HG02642 (cell line): Measurements from ENCODE around the gene CNBD2.
A peak's percentile ranks its signal among the peaks of the same experiment; 100 is the strongest.
"Not testable (repeated sequence)": the region's sequence is repeated elsewhere in the genome, so short reads cannot be mapped to it uniquely, and the experiment has no call there.

Source experiments
- ATAC-seq: cut with Tn5 transposase; IDR thresholded peaks from one replicate; pipeline ENCODE4 v1.9.1; 2021; ENCODE audit warnings: mild to moderate bottlenecking; ENCODE audit not compliant: unreplicated experiment, poor library complexity

The CNBD2 gene

DNA sequence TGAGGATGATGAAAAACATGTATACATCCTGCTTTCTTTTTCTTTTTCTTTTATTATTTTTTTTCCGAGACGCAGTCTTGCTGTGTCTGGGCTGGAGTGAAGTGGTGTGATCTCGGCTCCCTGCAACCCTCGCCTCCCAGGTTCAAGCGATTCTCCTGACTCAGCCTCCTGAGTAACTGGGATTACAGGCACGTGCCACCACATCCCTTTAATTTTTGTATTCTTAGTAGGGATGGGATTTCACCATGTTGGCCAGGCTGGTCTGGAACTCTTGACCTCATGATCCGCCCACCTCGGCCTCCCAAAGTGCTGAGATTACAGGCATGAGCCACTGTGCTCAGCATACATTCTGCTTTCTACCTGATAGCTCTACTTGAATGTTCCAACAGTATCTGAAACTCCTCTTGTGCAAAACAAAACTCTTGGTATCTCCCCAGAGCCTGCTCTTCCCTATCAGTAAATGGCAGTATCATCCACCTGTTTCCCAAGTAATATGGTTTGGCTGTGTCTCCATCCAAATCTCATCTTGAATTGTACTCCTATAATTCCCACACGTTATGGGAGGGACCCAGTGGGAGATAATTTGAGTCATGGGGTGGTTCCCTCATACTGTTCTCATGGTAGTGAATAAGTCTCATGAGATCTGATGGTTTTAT lies 85.6 kb downstream of the CNBD2 start:
- ATAC-seq: not testable (repeated sequence)

DNA sequence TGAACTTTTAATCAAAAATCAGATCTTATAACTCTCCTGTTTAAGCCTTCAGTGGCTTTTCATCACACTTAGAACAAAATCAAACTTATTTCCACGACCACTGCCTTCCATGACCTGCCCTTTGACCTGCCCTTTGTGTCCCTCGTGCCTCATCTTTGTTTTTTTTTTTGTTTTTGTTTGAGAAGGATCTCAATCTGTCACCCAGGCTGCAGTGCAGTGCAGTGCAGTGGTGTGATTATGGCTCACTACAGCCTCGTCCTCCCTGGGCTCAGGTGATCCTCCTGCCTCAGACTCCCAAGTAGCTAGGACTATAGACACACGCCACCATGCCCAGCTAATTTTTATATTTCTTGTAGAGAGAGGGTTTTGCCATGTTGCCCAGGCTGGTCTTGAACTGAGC lies 86.8 kb downstream of the CNBD2 start:
- ATAC-seq: no peak

DNA sequence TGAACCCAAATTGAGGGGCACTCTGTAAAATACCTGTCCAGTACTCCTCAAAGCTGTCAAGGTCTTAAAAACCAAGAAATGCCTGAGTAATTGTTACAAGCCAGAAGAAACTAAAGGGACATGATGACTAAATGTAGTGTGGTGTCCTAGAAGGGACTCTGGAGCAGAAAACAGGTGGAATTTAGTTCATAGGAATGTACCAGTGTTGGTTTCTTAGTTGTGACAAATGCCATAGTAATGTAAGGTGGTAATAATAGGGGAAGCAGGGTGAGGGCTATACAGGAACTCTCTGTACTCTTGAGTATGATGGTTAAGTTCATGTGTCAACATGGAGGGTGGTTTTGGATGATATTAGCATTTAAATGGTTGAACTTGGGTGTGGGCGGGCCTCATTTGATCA lies 92.3 kb downstream of the CNBD2 start:
- no peak for ATAC-seq

DNA sequence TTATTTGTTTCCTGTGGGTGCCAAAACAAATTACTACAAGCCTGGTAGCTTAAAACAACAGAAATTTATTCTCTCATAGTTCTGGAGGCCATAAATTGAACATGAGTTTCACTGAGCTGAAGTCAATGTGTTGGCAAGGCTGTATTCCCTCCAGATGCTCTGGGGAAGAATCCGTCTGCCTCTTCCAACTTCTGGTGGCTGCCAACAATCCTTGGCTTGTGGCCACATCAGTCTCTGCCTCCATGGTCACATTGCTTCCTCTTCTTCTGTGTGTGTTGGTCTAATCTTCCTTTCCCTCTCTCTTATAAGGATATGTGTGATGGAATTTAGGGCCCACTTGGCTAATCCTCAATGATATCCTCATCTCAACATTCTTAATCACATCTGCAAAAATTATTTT lies 93.4 kb downstream of the CNBD2 start:
- no peak for ATAC-seq

DNA sequence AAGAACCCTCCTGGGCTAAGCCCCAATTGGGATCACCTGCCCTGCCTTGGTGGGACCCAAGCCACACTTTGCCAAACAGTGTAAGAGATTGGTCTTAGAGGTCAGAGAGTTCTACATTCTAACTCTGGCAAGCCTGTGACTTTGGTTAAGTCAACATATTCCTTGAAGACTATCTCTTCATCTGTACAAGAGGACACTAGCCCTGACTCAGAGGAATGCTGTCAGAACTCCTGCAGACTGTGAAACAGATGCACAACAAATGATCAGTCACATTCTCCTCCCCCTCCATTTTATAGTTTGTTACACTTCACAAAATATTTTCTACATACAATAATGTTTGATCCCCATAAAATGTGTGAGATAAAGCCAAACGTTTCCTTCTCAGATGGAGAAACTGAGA lies 94.4 kb downstream of the CNBD2 start:
- ATAC-seq: no peak

DNA sequence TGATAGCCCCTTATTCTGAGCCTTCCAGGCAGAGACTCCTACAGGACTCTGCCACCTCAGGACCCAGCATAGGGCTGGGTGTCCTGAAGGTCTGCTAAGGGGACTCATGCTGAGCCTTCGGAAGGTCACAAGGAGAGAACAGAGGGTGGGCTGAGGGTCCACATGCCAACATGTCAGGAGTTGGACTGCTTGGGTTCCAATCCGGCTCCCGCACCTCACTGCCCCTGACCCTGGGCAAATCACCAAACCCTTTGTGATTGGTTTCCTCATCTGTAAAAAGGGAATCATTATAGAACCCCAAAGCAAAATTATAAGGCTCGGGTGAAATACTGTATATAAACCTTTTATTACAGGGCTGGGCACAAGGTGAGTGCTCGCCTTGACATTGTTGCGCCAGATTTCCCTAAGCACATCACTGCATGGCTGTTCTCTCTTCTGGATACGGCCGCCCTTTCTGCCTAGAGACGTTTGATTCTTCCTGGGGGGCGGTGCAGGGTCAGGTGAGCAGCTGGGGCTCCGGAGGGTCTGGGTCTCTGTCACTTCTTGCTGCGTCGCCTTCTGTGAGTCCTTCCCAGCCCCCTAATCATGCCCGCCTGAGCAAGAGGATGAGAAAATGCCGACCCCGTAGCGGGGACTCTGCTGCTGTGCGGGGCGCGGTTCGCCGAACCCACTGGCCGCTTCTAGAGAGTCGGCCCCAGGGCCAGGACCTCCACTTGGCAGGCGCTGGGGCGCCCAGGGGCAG lies 95.7 kb downstream of the CNBD2 start:
- ATAC-seq: no peak

DNA sequence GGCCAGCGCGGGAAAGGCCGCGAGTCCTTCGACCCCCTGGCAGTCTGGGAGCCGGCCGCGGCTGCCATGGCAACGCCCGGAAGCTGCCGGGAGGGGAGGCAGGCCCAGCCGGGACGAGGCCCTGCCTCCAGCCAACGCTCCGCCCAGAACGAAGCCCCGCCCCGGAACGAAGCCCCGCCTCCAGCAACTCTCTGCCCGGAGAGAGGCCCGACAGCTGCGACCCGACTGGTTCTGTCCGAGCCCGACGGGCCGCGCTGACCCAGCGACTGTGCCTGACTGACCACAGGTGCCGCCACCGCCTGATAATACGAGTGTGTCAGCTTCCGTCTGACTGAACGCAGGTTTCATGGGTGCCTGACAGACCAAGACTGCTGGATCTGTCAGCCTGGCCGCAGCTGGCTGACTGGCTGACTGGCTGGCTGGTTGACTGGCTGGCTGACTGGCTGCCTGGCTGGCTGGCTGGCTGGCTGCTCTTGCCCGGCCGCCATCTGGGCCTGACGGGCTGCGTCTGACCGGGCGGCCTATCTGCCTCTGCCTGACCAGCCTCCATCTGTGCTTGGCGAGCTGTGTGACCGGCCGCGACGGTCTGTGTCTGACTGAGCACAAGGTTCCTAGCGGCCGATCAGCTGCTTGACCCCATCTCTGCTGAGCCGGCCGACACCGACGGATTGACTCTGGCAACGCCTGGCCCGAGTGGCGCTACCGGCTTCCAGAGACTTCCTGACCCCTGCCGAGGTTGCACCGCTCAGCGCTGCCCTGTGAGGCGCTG lies 96.5 kb downstream of the CNBD2 start:
- peak; percentile 92 for ATAC-seq

DNA sequence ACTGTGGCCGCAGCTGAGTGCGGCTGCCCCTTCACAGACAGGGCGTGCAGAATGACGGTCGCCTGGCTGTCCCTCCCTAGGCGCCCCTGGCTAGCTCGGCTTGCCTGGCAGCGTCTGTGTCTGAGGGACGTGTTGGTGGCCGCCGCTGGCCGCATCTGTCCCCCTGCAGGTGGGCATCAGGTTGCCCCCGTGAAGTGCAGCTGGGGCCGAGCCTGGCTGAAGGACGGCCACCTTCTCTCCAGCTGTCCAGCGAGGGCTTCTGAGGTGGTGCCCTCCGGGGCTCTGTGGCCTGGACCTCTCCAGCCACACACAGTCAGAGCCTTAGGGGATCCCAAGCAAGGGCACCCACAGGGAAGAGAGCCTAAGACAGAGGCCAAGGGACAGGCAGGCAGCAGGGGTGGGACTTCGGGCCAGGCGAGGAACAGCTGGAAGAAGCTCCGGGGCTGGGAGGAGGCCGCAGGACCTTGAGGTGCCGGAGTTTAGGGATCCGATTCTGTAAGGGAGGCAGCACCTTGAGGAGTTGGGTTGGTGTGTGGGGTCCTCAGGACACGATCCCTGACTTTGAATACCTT lies 97.1 kb downstream of the CNBD2 start:
- no peak for ATAC-seq

DNA sequence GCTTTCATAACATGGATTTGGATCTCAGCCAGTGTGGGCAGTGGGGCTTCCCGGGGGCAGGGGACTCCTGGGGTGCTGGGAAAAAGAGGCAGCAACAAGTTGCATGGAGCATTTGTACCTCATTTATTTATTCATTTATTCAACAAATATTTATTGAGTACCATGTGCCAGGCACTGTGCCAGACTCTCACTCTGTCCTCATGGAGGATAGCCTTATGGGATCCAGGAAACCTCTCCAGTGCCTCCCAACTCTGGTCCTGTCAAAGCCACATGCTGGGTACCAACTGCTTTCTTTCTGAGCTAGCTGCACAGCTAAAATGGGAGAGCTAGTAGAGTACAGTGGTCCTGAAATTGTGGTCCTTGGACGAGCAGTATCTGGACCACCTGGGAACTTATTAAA lies 98.4 kb downstream of the CNBD2 start:
- no peak for ATAC-seq

DNA sequence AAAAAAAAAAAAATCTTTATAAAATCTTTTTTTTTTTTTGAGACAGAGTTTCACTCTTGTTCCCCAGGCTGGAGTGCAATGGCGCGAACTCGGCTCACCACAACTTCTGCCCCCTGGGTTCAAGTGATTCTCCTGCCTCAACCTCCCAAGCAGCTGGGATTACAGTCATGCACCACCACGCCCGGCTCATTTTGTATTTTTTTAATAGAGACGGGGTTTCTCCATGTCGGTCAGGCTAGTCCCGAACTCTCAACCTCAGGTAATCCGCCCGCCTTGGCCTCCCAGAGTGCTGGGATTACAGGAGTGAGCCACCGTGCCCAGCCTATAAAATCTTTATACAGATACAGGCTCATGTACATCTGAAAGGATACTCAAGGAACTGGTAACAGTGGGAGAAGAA lies 100.1 kb downstream of the CNBD2 start:
- ATAC-seq: not testable (repeated sequence)

DNA sequence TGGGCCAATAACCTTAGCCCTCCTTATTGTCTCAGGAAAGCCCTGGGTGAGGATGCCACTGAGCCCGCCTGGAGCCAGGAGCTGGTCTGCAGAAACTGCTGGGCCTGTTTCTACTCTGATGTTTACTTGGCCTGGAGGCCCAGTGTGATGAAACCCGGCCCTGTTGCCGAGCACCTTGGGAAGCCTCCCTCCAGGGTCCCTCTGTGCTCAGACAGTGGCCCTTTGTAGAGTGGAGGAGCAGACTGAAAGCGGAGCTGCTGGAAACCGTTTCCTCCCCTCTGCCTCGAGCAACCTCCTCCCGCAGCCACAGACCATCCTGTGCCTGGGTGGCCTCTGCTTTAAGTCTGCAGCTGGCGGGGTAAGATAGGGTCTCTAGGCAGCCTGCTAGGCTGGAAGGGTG lies 102.1 kb downstream of the CNBD2 start:
- ATAC-seq: no peak

DNA sequence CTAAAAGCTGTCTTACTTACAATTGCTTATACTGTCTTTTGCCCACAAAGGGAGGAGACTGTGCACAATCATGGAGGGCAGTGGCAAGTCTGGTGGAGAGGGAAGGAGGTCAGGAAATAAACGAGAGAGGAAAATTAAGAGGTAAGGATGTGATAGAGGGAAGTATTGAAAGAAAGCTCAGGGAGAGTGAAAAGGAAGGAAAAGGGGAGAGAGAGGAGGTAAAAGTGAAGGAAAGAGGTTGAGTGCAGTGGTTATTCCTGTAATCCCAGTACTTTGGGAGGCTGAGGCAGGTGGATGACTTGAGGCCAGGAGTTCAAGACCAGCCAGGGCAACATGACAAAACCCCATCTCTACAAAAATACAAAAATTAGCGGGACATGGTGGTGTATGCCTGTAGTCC lies 103.5 kb downstream of the CNBD2 start:
- no peak for ATAC-seq

DNA sequence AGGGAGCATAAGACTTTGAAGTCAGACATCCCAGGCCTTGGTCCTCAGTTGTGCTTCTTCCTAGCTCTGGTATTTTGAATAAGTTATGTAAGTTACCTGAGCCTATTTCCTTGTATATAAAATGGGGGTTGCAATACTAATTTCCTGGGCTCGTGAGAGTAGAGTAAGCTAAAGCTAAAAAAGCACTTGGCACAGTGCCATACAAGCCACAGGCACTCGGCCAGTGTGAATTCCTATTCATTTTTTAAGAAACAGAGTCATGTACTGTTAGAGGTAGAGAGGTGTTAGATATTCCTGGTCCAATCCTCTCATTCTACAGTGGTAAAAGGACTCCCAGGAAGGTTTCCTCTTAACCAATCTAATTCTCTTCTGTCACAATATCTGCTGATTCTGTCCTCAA lies 106.6 kb downstream of the CNBD2 start:
- ATAC-seq: no peak

DNA sequence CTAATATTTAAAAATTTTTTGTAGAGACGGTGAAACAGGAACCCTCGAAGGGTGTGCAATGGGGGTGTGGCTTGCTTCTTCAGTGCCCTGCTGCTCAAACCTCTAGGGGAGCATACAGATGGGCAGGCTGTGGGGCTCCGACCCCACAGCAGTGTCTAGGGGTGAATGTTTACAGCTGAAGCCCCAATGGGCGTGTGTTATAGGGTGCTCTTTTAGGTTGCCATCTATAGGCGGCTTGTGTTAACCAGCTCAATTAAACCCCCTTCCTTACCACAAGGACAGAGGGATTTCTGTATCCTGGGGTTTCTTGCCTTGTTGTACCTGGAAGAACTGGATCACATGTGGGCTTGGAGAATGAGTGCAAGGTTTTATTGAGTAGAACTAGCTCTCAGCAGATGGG lies 109.4 kb downstream of the CNBD2 start:
- ATAC-seq: not testable (repeated sequence)

DNA sequence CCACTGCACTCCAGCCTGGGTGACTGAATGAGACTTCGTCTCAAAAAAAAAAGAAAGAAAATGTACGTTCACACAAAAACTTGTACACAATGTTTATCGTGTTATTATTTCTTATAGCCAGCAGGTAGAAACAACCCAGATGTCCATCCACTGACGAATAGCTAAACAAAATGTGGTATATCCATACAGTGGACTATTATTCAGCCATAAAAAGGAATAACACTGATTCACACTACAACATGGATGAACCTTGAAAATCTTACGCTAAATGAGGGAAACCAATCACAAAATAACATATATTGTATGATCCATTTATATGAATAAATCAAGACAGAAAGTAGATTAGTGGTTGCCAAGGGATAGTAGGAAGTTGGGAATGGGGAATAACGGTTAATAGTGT lies 111.1 kb downstream of the CNBD2 start:
- no peak for ATAC-seq

DNA sequence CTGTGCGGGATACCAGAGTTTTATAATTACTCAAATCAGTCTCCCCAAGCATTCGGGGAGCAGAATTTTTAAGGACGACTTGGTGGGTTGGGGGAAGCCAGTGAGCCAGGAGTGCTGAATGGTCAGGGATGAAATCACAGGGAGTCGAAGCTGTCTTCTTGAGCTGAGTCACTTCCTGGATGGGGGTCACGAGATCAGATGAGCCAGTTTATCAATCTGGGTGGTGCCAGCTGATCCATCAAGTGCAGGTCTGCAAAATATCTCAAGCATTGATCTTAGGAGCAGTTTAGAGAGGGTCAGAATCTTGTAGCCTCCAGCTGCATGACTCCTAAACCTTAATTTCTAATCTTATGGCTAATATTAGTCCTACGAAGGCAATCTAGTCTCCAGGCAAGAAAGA lies 111.6 kb downstream of the CNBD2 start:
- not testable (repeated sequence) for ATAC-seq
